GM18508 (cell line): ENCODE results near the gene LRRC61.
"Not testable (repeated sequence)": the region's sequence is repeated elsewhere in the genome, so short reads cannot be mapped to it uniquely, and the experiment has no call there.

Experiments used
- ATAC-seq: cut with Tn5 transposase; IDR thresholded peaks from one replicate; pipeline ENCODE4 v1.9.1; 2021; ENCODE audit warnings: moderate number of reproducible peaks; ENCODE audit not compliant: insufficient read depth, unreplicated experiment

The LRRC61 gene

GRCh38 chr7:150380463-150380862 lies 57.3 kb downstream of the LRRC61 start:
- ATAC-seq, result no peak

- ATAC-seq, result no peak
Measured at GRCh38 chr7:150381096-150381495, 57.9 kb downstream of the LRRC61 start.

- no peak for ATAC-seq
Measured at GRCh38 chr7:150381785-150382122, 58.6 kb downstream of the LRRC61 start.

GRCh38 chr7:150382123-150382843 lies 59.1 kb downstream of the LRRC61 start:
- no peak for ATAC-seq

GRCh38 chr7:150382844-150383225 lies 59.7 kb downstream of the LRRC61 start:
- ATAC-seq, result no peak

- no peak for ATAC-seq
Measured at GRCh38 chr7:150383710-150384397, 60.7 kb downstream of the LRRC61 start.

GRCh38 chr7:150384406-150385301 lies 61.5 kb downstream of the LRRC61 start:
- ATAC-seq, result no peak

GRCh38 chr7:150385302-150385723 lies 62.2 kb downstream of the LRRC61 start:
- ATAC-seq, result no peak

GRCh38 chr7:150385884-150386283 lies 62.7 kb downstream of the LRRC61 start:
- ATAC-seq, result not testable (repeated sequence)
